OCI-LY7 (cell line): Measurements from ENCODE around the gene C1orf210.

Source experiments
- CTCF ChIP-seq: fragments of 200-600 bp; sonication (generic); conservative IDR thresholded peaks from 2 replicates; pipeline ENCODE4 v1.5.1; 2014; ENCODE audit warnings: mild to moderate bottlenecking, antibody characterized with exemption, low read length, moderate library complexity, mixed read lengths
- EZH2phosphoT487 ChIP-seq: fragments of 200-600 bp; sonication (generic); IDR thresholded peaks from 2 replicates; pipeline ENCODE4 v1.6.1; 2018; ENCODE audit warnings: low read depth, borderline replicate concordance, mild to moderate bottlenecking, mixed run types, antibody characterized with exemption, low read length, moderate library complexity, mixed read lengths

DNA sequence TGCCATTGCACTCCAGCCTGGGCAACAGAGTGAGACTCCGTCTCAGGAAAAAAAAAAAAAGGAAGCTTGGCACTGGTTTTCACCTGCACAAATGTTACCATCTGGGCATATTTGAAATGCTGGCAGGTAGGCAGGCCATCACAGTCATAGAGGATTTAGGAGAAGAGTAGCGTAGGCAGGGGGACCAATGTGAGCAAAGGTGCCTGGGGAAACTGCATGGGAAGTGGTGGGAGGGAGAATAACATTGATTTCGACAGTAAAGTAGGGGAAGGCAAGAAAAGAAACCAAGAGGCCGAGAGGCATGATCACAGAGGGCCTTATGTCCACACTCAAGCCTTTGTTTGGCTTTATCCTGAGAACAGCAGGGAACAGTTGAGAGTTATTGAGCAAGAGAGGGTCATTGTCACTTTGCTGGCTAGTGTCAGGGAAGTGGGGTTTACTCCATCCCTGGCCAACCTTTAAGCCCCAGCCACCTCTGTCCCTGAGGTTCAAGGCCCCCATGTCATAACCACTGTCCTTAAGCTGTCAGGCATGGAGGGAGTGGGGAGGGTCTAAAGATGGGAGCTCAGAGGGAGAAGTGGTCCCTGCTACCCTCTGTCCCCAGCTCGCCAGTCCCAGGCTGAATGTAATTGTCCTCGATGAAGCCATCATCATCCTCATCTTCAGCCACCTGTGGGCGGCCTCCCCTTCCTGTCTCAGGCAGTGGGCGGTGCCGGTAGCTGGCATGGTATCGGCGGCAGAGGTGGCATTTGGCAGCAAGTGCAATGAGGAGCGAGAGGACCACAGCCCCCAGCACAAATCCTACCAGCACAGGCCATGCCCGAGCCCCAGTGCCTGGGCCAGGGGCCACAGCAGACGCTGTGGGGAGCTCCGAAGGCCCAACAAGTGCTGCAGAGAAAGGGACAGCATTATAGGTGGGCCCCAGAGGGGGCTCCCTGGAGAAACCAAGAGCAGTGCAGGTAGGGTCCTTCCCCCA is 2.9 kb downstream of the C1orf210 start:
- TF ChIP-seq CTCF (no peak), EZH2phosphoT487 (no peak)
